Keratinocyte (primary cell): ENCODE results near the gene TINAG.

ENCODE experiments used
- CTCF ChIP-seq, 3 experiments: IDR thresholded peaks in 1 of 3; conservative IDR thresholded peaks in 1 of 3; optimal IDR thresholded peaks in 1 of 3; 2 replicates in 2 of 3; 3 replicates in 1 of 3; pipeline versions ENCODE3 to v1.5.1; 2011; ENCODE audit warnings: low read length in 3 of 3, mild to moderate bottlenecking in 3 of 3, moderate library complexity in 2 of 3, control low read depth in 1 of 3, inconsistent platforms in 1 of 3; ENCODE audit not compliant: insufficient read depth in 2 of 3; ENCODE audit errors: extremely low read depth in 1 of 3
- EZH2 ChIP-seq: IDR thresholded peaks from one replicate; pipeline ENCODE4 v1.6.1; 2012; ENCODE audit warnings: inconsistent platforms, mild to moderate bottlenecking, low read length, moderate library complexity

GRCh38 chr6:54267798-54268197, 40.4 kb upstream of the TINAG start:
- TF ChIP-seq CTCF (optimal IDR thresholded peaks at IDR 0.05 in 1 of 3, IDR thresholded peaks at IDR 0.05 in 1 of 3, conservative IDR thresholded peaks at IDR 0.05 in 1 of 3; ENCODE audit: extremely low read depth in 1 of 3, insufficient read depth in 2 of 3, low read length in 3 of 3) (peak; percentile 36 to 52 (median 43)), EZH2 (no peak)
